ENCODE data around the gene CDH23.

The CDH23 gene

GRCh38 chr10:71784679-71785272, 388.1 kb downstream of the CDH23 start:
- Histone ChIP-seq H3K36me3 (ENCODE audit: control insufficient read depth, insufficient read depth, low read length) (no peaks in the 10 kb centered on the region), H3K4me1 (ENCODE audit: control insufficient read depth, insufficient read depth, low read length) (no peaks in the 10 kb centered on the region), H3K27me3 (ENCODE audit: control insufficient read depth, insufficient read depth, low read length, poor library complexity, severe bottlenecking) (no peaks in the 10 kb centered on the region), H3K27ac (ENCODE audit: insufficient read depth, low read depth, low read length, poor library complexity, severe bottlenecking) (no peak overlapping the region), H3K4me3 (ENCODE audit: insufficient read depth, low read depth, low read length) (no peak overlapping the region), H3K9me3 (ENCODE audit: control insufficient read depth, low read length) (no peaks in the 10 kb centered on the region)
- WGBS, 2 experiments = 91 to 93% methylated on average over 18 of the region's 18 CpGs

GRCh38 chr10:71788954-71789353, 392.2 kb downstream of the CDH23 start:
- H3K36me3 ChIP-seq (ENCODE audit: control insufficient read depth, insufficient read depth, low read length) = no peaks in the 10 kb centered on the region
- H3K9me3 ChIP-seq (ENCODE audit: control insufficient read depth, low read length) = no peaks in the 10 kb centered on the region
- WGBS, 2 experiments = 88 to 95% methylated on average over 8 of the region's 8 CpGs
- H3K4me3 ChIP-seq (ENCODE audit: insufficient read depth, low read depth, low read length) = no peak overlapping the region
- no peaks in the 10 kb centered on the region for H3K4me1 ChIP-seq (ENCODE audit: control insufficient read depth, insufficient read depth, low read length)
- H3K27me3 ChIP-seq (ENCODE audit: control insufficient read depth, insufficient read depth, low read length, poor library complexity, severe bottlenecking) = no peaks in the 10 kb centered on the region
- no peak overlapping the region for H3K27ac ChIP-seq (ENCODE audit: insufficient read depth, low read depth, low read length, poor library complexity, severe bottlenecking)

GRCh38 chr10:71789871-71790270, 393.2 kb downstream of the CDH23 start:
- no peaks in the 10 kb centered on the region for H3K36me3 ChIP-seq (ENCODE audit: control insufficient read depth, insufficient read depth, low read length)
- no peaks in the 10 kb centered on the region for H3K27me3 ChIP-seq (ENCODE audit: control insufficient read depth, insufficient read depth, low read length, poor library complexity, severe bottlenecking)
- H3K9me3 ChIP-seq (ENCODE audit: control insufficient read depth, low read length) = no peaks in the 10 kb centered on the region
- 87 to 88% methylated on average over 7 to 10 of the region's 10 CpGs for WGBS, 2 experiments
- no peaks in the 10 kb centered on the region for H3K4me1 ChIP-seq (ENCODE audit: control insufficient read depth, insufficient read depth, low read length)
- no peak overlapping the region for H3K27ac ChIP-seq (ENCODE audit: insufficient read depth, low read depth, low read length, poor library complexity, severe bottlenecking)
- no peak overlapping the region for H3K4me3 ChIP-seq (ENCODE audit: insufficient read depth, low read depth, low read length)

- no peak overlapping the region for H3K27ac ChIP-seq (ENCODE audit: insufficient read depth, low read depth, low read length, poor library complexity, severe bottlenecking)
- H3K27me3 ChIP-seq (ENCODE audit: control insufficient read depth, insufficient read depth, low read length, poor library complexity, severe bottlenecking) = no peaks in the 10 kb centered on the region
- 88 to 91% methylated on average over 17 of the region's 17 CpGs for WGBS, 2 experiments
- H3K9me3 ChIP-seq (ENCODE audit: control insufficient read depth, low read length) = no peaks in the 10 kb centered on the region
- H3K4me1 ChIP-seq (ENCODE audit: control insufficient read depth, insufficient read depth, low read length) = no peaks in the 10 kb centered on the region
- no peaks in the 10 kb centered on the region for H3K36me3 ChIP-seq (ENCODE audit: control insufficient read depth, insufficient read depth, low read length)
- H3K4me3 ChIP-seq (ENCODE audit: insufficient read depth, low read depth, low read length) = no peak overlapping the region
Observed at GRCh38 chr10:71790749-71791440, 394.2 kb downstream of the CDH23 start.

GRCh38 chr10:71795248-71795647, 398.5 kb downstream of the CDH23 start:
- Histone ChIP-seq H3K9me3 (ENCODE audit: control insufficient read depth, low read length) (no peaks in the 10 kb centered on the region), H3K4me1 (ENCODE audit: control insufficient read depth, insufficient read depth, low read length) (no peaks in the 10 kb centered on the region), H3K27ac (ENCODE audit: insufficient read depth, low read depth, low read length, poor library complexity, severe bottlenecking) (no peak overlapping the region), H3K4me3 (ENCODE audit: insufficient read depth, low read depth, low read length) (no peak overlapping the region), H3K36me3 (ENCODE audit: control insufficient read depth, insufficient read depth, low read length) (no peaks in the 10 kb centered on the region), H3K27me3 (ENCODE audit: control insufficient read depth, insufficient read depth, low read length, poor library complexity, severe bottlenecking) (no peaks in the 10 kb centered on the region)
- 16 to 18% methylated on average over 2 of the region's 2 CpGs for WGBS, 2 experiments

- Histone ChIP-seq H3K27ac (ENCODE audit: insufficient read depth, low read depth, low read length, poor library complexity, severe bottlenecking) (no peak overlapping the region), H3K4me3 (ENCODE audit: insufficient read depth, low read depth, low read length) (no peak overlapping the region), H3K9me3 (ENCODE audit: control insufficient read depth, low read length) (no peaks in the 10 kb centered on the region), H3K27me3 (ENCODE audit: control insufficient read depth, insufficient read depth, low read length, poor library complexity, severe bottlenecking) (no peaks in the 10 kb centered on the region), H3K36me3 (ENCODE audit: control insufficient read depth, insufficient read depth, low read length) (no peaks in the 10 kb centered on the region), H3K4me1 (ENCODE audit: control insufficient read depth, insufficient read depth, low read length) (no peaks in the 10 kb centered on the region)
- 86 to 89% methylated on average over 7 of the region's 7 CpGs for WGBS, 2 experiments
Observed at GRCh38 chr10:71796749-71797405, 400.2 kb downstream of the CDH23 start.

- WGBS, 2 experiments = 87 to 89% methylated on average over 10 of the region's 10 CpGs
- Histone ChIP-seq H3K4me3 (ENCODE audit: insufficient read depth, low read depth, low read length) (no peak overlapping the region), H3K27me3 (ENCODE audit: control insufficient read depth, insufficient read depth, low read length, poor library complexity, severe bottlenecking) (no peaks in the 10 kb centered on the region), H3K27ac (ENCODE audit: insufficient read depth, low read depth, low read length, poor library complexity, severe bottlenecking) (no peak overlapping the region), H3K4me1 (ENCODE audit: control insufficient read depth, insufficient read depth, low read length) (no peaks in the 10 kb centered on the region), H3K9me3 (ENCODE audit: control insufficient read depth, low read length) (no peaks in the 10 kb centered on the region), H3K36me3 (ENCODE audit: control insufficient read depth, insufficient read depth, low read length) (no peaks in the 10 kb centered on the region)
Observed at GRCh38 chr10:71797533-71798307, 401.0 kb downstream of the CDH23 start.

- Histone ChIP-seq H3K4me3 (ENCODE audit: insufficient read depth, low read depth, low read length) (no peak overlapping the region), H3K9me3 (ENCODE audit: control insufficient read depth, low read length) (no peaks in the 10 kb centered on the region), H3K27me3 (ENCODE audit: control insufficient read depth, insufficient read depth, low read length, poor library complexity, severe bottlenecking) (no peaks in the 10 kb centered on the region), H3K4me1 (ENCODE audit: control insufficient read depth, insufficient read depth, low read length) (no peaks in the 10 kb centered on the region), H3K27ac (ENCODE audit: insufficient read depth, low read depth, low read length, poor library complexity, severe bottlenecking) (no peak overlapping the region), H3K36me3 (ENCODE audit: control insufficient read depth, insufficient read depth, low read length) (no peaks in the 10 kb centered on the region)
- 88 to 91% methylated on average over 6 of the region's 6 CpGs for WGBS, 2 experiments
Observed at GRCh38 chr10:71798308-71798624, 401.5 kb downstream of the CDH23 start.

- 78 to 82% methylated on average over 10 of the region's 10 CpGs for WGBS, 2 experiments
- Histone ChIP-seq H3K27me3 (ENCODE audit: control insufficient read depth, insufficient read depth, low read length, poor library complexity, severe bottlenecking) (no peaks in the 10 kb centered on the region), H3K9me3 (ENCODE audit: control insufficient read depth, low read length) (no peaks in the 10 kb centered on the region), H3K4me1 (ENCODE audit: control insufficient read depth, insufficient read depth, low read length) (no peaks in the 10 kb centered on the region), H3K4me3 (ENCODE audit: insufficient read depth, low read depth, low read length) (no peak overlapping the region), H3K36me3 (ENCODE audit: control insufficient read depth, insufficient read depth, low read length) (no peaks in the 10 kb centered on the region), H3K27ac (ENCODE audit: insufficient read depth, low read depth, low read length, poor library complexity, severe bottlenecking) (no peak overlapping the region)
Observed at GRCh38 chr10:71799112-71799511, 402.4 kb downstream of the CDH23 start.

All from ectodermal cell (in vitro differentiated cells).